Left forelimb (tissue), 1 donor: ENCODE measurements around the gene RPS27A.
"Not testable (repeated sequence)": the region's sequence is repeated elsewhere in the genome, so short reads cannot be mapped to it uniquely, and the experiment has no call there.

Experiments
- DNase-seq: peaks from one replicate; pipeline ENCODE4 v3.0.0-alpha.2; 2018; ENCODE audit warnings: low spot score

The RPS27A gene

GRCh38 chr2:55232084-55232862, at the start of gene RPS27A, which contains the start of gene CLHC1:
RPS27A (plus strand) TSS chr2:55232688; CDS start chr2:55232825, 137 bp downstream.
CLHC1 (minus strand) TSS chr2:55232293; CDS start chr2:55222411, 9,882 bp downstream.
- peak; percentile 95 for DNase-seq

GRCh38 chr2:55186837-55187236, 45.7 kb upstream of the RPS27A start:
- DNase-seq = not testable (repeated sequence)

- not testable (repeated sequence) for DNase-seq
Measured at GRCh38 chr2:55191888-55192287, 40.6 kb upstream of the RPS27A start.

GRCh38 chr2:55196526-55196925, 36.0 kb upstream of the RPS27A start:
- no peak for DNase-seq

GRCh38 chr2:55200416-55200815, 32.1 kb upstream of the RPS27A start:
- no peak for DNase-seq

GRCh38 chr2:55204536-55204935, 28.0 kb upstream of the RPS27A start:
- no peak for DNase-seq

GRCh38 chr2:55204950-55205349, 27.5 kb upstream of the RPS27A start:
- DNase-seq = no peak

- no peak for DNase-seq
Measured at GRCh38 chr2:55213822-55214221, 18.7 kb upstream of the RPS27A start.

- DNase-seq = no peak
Measured at GRCh38 chr2:55223958-55224760, 8.3 kb upstream of the RPS27A start.

GRCh38 chr2:55224761-55225261, 7.7 kb upstream of the RPS27A start:
- no peak for DNase-seq

- no peak for DNase-seq
Measured at GRCh38 chr2:55225481-55226020, 6.9 kb upstream of the RPS27A start.

- not testable (repeated sequence) for DNase-seq
Measured at GRCh38 chr2:55227437-55228225, 4.9 kb upstream of the RPS27A start.

- no peak for DNase-seq
Measured at GRCh38 chr2:55228226-55228563, 4.3 kb upstream of the RPS27A start.

GRCh38 chr2:55229221-55229620, 3.3 kb upstream of the RPS27A start:
- DNase-seq = no peak

GRCh38 chr2:55230551-55230950, 1.9 kb upstream of the RPS27A start:
- DNase-seq = no peak

GRCh38 chr2:55231546-55232083, 873 bp upstream of the RPS27A start:
- no peak for DNase-seq

GRCh38 chr2:55232863-55233657, 572 bp downstream of the RPS27A start:
- no peak for DNase-seq

GRCh38 chr2:55233658-55233940, 1.1 kb downstream of the RPS27A start:
- no peak for DNase-seq

- DNase-seq = no peak
Measured at GRCh38 chr2:55235724-55236538, 3.4 kb downstream of the RPS27A start.

GRCh38 chr2:55236992-55237543, 4.6 kb downstream of the RPS27A start:
- no peak for DNase-seq
